HepG2 (cell line): ENCODE results near the gene LST1. TPM values are rescaled to one million over a fixed set of nuclear protein-coding genes. Genes with fewer than 3 reads are reported as not detected.

Experiments
- ATAC-seq: fragments of 200-7000 bp; cut with Tn5 transposase; 3 replicates; pipeline ENCODE4 v1.9.1; 2020; ENCODE audit warnings: mild to moderate bottlenecking, moderate library complexity
- BruUV-seq: library from RNA; stranded (reverse); fragments of 400-500 nt; replicated peaks from 2 replicates; lab custom pipeline; 2021; lab: Mats Ljungman, UMichigan
- CTCF ChIA-PET: fragments of 300-600 bp; formaldehyde crosslinking; extraction: SDS; loops from one replicate; lab custom pipeline; 2021; ENCODE audit warnings: low total read pairs, inconsistent platforms, low intra/inter-chr PET ratio; lab: Yijun Ruan, JAX
- POLR2A ChIA-PET: fragments of 350-600 bp; sonication (Branson Sonifier 250); formaldehyde crosslinking; loops from one replicate; lab custom pipeline; 2020; ENCODE audit warnings: antibody characterized with exemption, inconsistent platforms; lab: Yijun Ruan, JAX
- DNase-seq: peaks from one replicate; pipeline ENCODE4 v3.0.0-alpha.2; 2015; ENCODE audit warnings: low spot score
- FAIRE-seq: peaks from 3 replicates; lab custom pipeline; 2011; peaks lifted over from hg19 to GRCh38; lab: Jason Lieb, UNC
- H2AFZ ChIP-seq: one replicate; pipeline ENCODE4 v1.6.1; 2011; ENCODE audit warnings: low read length, inconsistent platforms
- H3K27ac ChIP-seq: fragments of 300-600 bp; 3 replicates; pipeline ENCODE4 v1.8.0; 2011; ENCODE audit warnings: mixed run types, mild to moderate bottlenecking, mixed read lengths, low read length, inconsistent platforms; ENCODE audit not compliant: insufficient read depth; ENCODE audit errors: extremely low read length
- H3K27me3 ChIP-seq, 2 experiments: fragments of 200-600 bp in 1 of 2; 2 replicates in 1 of 2; 3 replicates in 1 of 2; pipeline versions ENCODE4 v1.6.0 to v1.8.0; 2011; ENCODE audit warnings: low read length in 2 of 2, mild to moderate bottlenecking in 2 of 2, moderate library complexity in 2 of 2, inconsistent platforms in 1 of 2; ENCODE audit not compliant: insufficient read depth in 2 of 2, control insufficient read depth in 1 of 2
- H3K36me3 ChIP-seq, 2 experiments: fragments of 200-600 bp in 1 of 2; replicated peaks in 1 of 2; 2 replicates in 1 of 2; 3 replicates in 1 of 2; pipeline versions ENCODE4 v1.5.1 to v1.8.0; 2011; ENCODE audit warnings: low read length in 2 of 2, inconsistent platforms in 1 of 2; ENCODE audit not compliant: insufficient read depth in 2 of 2, control insufficient read depth in 1 of 2
- H3K4me1 ChIP-seq: 2 replicates; pipeline ENCODE4 v1.5.1; 2012; ENCODE audit warnings: low read length, inconsistent platforms; ENCODE audit not compliant: insufficient read depth
- H3K4me2 ChIP-seq: 2 replicates; pipeline ENCODE4 v1.6.0; 2011; ENCODE audit warnings: low read depth, low read length, inconsistent platforms
- H3K4me3 ChIP-seq, 3 experiments: fragments of 200-600 bp in 1 of 3; sonication (generic), shearing (Covaris generic) in 1 of 3; replicated peaks in 1 of 3; 2 replicates each; pipeline ENCODE4 v1.5.1; 2011 to 2016; ENCODE audit warnings: low read length in 3 of 3, inconsistent platforms in 2 of 3, low read depth in 2 of 3, mild to moderate bottlenecking in 2 of 3, control low read depth in 1 of 3, mixed read lengths in 1 of 3; ENCODE audit not compliant: insufficient read depth in 1 of 3
- H3K79me2 ChIP-seq: one replicate; pipeline ENCODE4 v1.6.1; 2011; ENCODE audit warnings: low read length, inconsistent platforms; ENCODE audit not compliant: insufficient read depth
- H3K9ac ChIP-seq: 2 replicates; pipeline ENCODE4 v1.6.0; 2011; ENCODE audit warnings: mild to moderate bottlenecking, low read depth, low read length, inconsistent platforms; ENCODE audit not compliant: insufficient read depth
- H3K9me3 ChIP-seq: 2 replicates; pipeline ENCODE4 v1.5.1; 2012; ENCODE audit warnings: mild to moderate bottlenecking, low read length
- H4K20me1 ChIP-seq: 2 replicates; pipeline ENCODE4 v1.6.0; 2011; ENCODE audit warnings: inconsistent platforms, mild to moderate bottlenecking, low read length, moderate library complexity; ENCODE audit not compliant: insufficient read depth
- EP300 ChIP-seq, 3 experiments: sonication (generic) in 1 of 3; formaldehyde crosslinking in 1 of 3; IDR thresholded peaks; 2 replicates each; pipeline versions ENCODE4 v1.5.1 to v1.6.1; 2011 to 2020; ENCODE audit warnings: low read depth in 2 of 3, low read length in 2 of 3, borderline replicate concordance in 1 of 3, improper control_type of control experiment in 1 of 3, mild to moderate bottlenecking in 1 of 3, missing genetic modification reagents in 1 of 3, moderate library complexity in 1 of 3
- HHEX ChIP-seq: IDR thresholded peaks from 2 replicates; pipeline ENCODE4 v1.6.1; 2016; ENCODE audit warnings: control low read depth
- RBFOX2 ChIP-seq: fragments of 200-400 bp; formaldehyde crosslinking; IDR thresholded peaks from 2 replicates; pipeline ENCODE4 v1.6.1; 2017; ENCODE audit warnings: low read depth, mild to moderate bottlenecking, low read length
- TEAD3 ChIP-seq: optimal IDR thresholded peaks from 2 replicates; pipeline ENCODE3; 2016; ENCODE audit warnings: borderline replicate concordance
- ZMYM4 ChIP-seq: sonication (generic); formaldehyde crosslinking; IDR thresholded peaks from 2 replicates; pipeline ENCODE4 v1.8.1; 2023; ENCODE audit warnings: mild to moderate bottlenecking, missing genetic modification reagents
- ZNF224 ChIP-seq: sonication (generic); formaldehyde crosslinking; IDR thresholded peaks from 2 replicates; pipeline ENCODE4 v1.5.0; 2020; ENCODE audit warnings: mild to moderate bottlenecking, missing genetic modification reagents
- ZNF501 ChIP-seq: sonication (generic); formaldehyde crosslinking; IDR thresholded peaks from 2 replicates; pipeline ENCODE4 v1.5.1; 2020; ENCODE audit warnings: mild to moderate bottlenecking, moderate library complexity, missing genetic modification reagents
- ZNF891 ChIP-seq: sonication (generic); formaldehyde crosslinking; IDR thresholded peaks from 2 replicates; pipeline ENCODE4 v1.5.0; 2020; ENCODE audit warnings: mild to moderate bottlenecking, missing genetic modification reagents
- ZXDC ChIP-seq: sonication (generic); formaldehyde crosslinking; IDR thresholded peaks from 2 replicates; pipeline ENCODE4 v1.5.0; 2020; ENCODE audit warnings: mild to moderate bottlenecking, missing genetic modification reagents
- WGBS: methylation state at CpG from one replicate; pipeline ENCODE4 v1.1.6; 2017; ENCODE audit warnings: low lambda C conversion rate; 5-methylcytosine and 5-hydroxymethylcytosine counted together
- in situ Hi-C: cut with HindIII; loops from 2 replicates; pipeline ENCODE4 v1.10.0; 2017; ENCODE audit warnings: low pct_unique_long_range_greater_than_20kb; ENCODE audit not compliant: extremely low pct_ligation_motif_present
- intact Hi-C: fragments of 100-400 bp; cut with micrococcal nuclease; formaldehyde crosslinking; loops from one replicate; pipeline ENCODE4 v1.10.0; 2022; ENCODE audit not compliant: unreplicated experiment
- polyA plus RNA-seq, 8 experiments: library from polyadenylated mRNA; depleted of rRNA in 3 of 8; stranded (reverse) in 7 of 8; unstranded in 1 of 8; fragments of >200 nt; fragmentation: Illumina TruSeq in 4 of 8; extraction: Trizol in 4 of 8; gene quantifications; 2 replicates each; pipeline versions ENCODE4 v1.2.1 to v1.2.3, GENCODE V29; 2011 to 2016; ENCODE audit warnings: low read depth in 4 of 8, missing spikeins in 1 of 8, mixed read lengths in 1 of 8; ENCODE audit not compliant: insufficient read depth in 1 of 8
- total RNA-seq, 5 experiments: library from RNA; depleted of rRNA; stranded (reverse); fragments of >200 nt; fragmentation: Illumina TruSeq; extraction: Trizol; gene quantifications; 2 replicates each; pipeline ENCODE4 v1.2.3, GENCODE V29; 2016; ENCODE audit warnings: low read depth in 1 of 5

Gene LST1
- total and polyA plus RNA-seq, 2 of the 13 experiments (the other 11 are each of a cell fraction or from before 2014, with no cell fraction given), result not detected

GRCh38 chr6:31631209-31631608 lies 45.1 kb downstream of the LST1 start:
- Histone ChIP-seq H3K9ac (no peak overlapping the region), H3K4me1 (no peaks in the 10 kb centered on the region), H3K4me3 (no peak overlapping the region), H3K27ac (no peak overlapping the region), H3K27me3 (no peaks in the 10 kb centered on the region), H3K9me3 (no peaks in the 10 kb centered on the region), H3K4me2 (no peak overlapping the region), H3K79me2 (no peaks in the 10 kb centered on the region), H4K20me1 (no peaks in the 10 kb centered on the region), H2AFZ (no peak overlapping the region), H3K36me3 (peaks cover 73 to 100% of the 10 kb centered on the region in 2 experiments)
- DNase-seq, result no peak
- ChIA-PET POLR2A (no interaction called here), CTCF (no interaction called here)
- no peak for TF ChIP-seq ZMYM4 (CRISPR knock-in tag)
- TF ChIP-seq ZNF501 (CRISPR knock-in tag), result no peak
- TF ChIP-seq RBFOX2, result peak; percentile 3; the same call in 1 of the 2 replicates
- no peak for TF ChIP-seq ZNF891 (CRISPR knock-in tag)
- no peak for TF ChIP-seq TEAD3 (CRISPR knock-in tag)
- TF ChIP-seq ZNF224 (CRISPR knock-in tag), result no peak
- TF ChIP-seq HHEX, result no peak
- no peak for TF ChIP-seq EP300 (IDR thresholded peaks at IDR 0.05; ENCODE audit: low read depth in 2 of 2, low read length in 2 of 2)
- no peak for TF ChIP-seq EP300 (CRISPR knock-in tag; IDR thresholded peaks at IDR 0.05; ENCODE audit: borderline replicate concordance)
- no peak for TF ChIP-seq ZXDC (CRISPR knock-in tag)
- intact Hi-C loops (no loop called here), in situ Hi-C loops (no loop called here)
- no peak; the same call in 2 of the 3 replicates for ATAC-seq
- BruUV-seq, result TSS peak; percentile 14
- no peak for FAIRE-seq
- WGBS, result 98% methylated on average over 9 of the region's 16 CpGs
